Activated CD4-positive, alpha-beta T cell treated with anti-CD3 and anti-CD28 coated beads, Interleukin-2, amount 50 U/mL, for 16 hours (primary cell): ENCODE measurements around the gene C6orf15.

Source experiments
- DNase-seq: peaks from one replicate; pipeline ENCODE4 v3.0.0-alpha.2; 2020

The C6orf15 gene

GRCh38 chr6:31065556-31065955 lies 46.8 kb downstream of the C6orf15 start:
- DNase-seq: no peak

- DNase-seq: no peak
These were observed 48.4 kb downstream of the C6orf15 start for GRCh38 chr6:31063906-31064435.
